ENCODE results near the gene AVPI1.
"Not testable (repeated sequence)": the region's sequence is repeated elsewhere in the genome, so short reads cannot be mapped to it uniquely, and the experiment has no call there.

Gene AVPI1

GRCh38 chr10:97642471-97643159 lies 44.4 kb downstream of the AVPI1 start:
- CTCF ChIA-PET; H3K4me3 ChIP-seq (ENCODE audit: control insufficient read depth in 1 of 7, extremely low read depth in 1 of 7, insufficient read depth in 4 of 7, low read depth in 2 of 7, low read length in 6 of 7); DNase-seq; H3K9me3 ChIP-seq (ENCODE audit: control extremely low read depth in 1 of 5, control insufficient read depth in 4 of 5, insufficient read depth in 2 of 5, low read depth in 1 of 5, low read length in 4 of 5); H3K27me3 ChIP-seq (replicated peaks in 2 of 5; ENCODE audit: control insufficient read depth in 4 of 5, insufficient read depth in 5 of 5, low read length in 4 of 5); H3K27ac ChIP-seq (ENCODE audit: insufficient read depth in 1 of 2, low read depth in 1 of 2, low read length in 2 of 2, poor library complexity in 1 of 2, severe bottlenecking in 2 of 2): not testable (repeated sequence)
- Histone ChIP-seq H3K4me1 (ENCODE audit: control extremely low read depth in 1 of 4, control insufficient read depth in 4 of 4, insufficient read depth in 4 of 4, low read length in 3 of 4) (peaks cover 0 to 17% (median 13%) of the 10 kb centered on the region in 4 experiments), H3K36me3 (ENCODE audit: control insufficient read depth in 4 of 4, insufficient read depth in 4 of 4, low read length in 3 of 4) (peaks cover 0 to 13% (median 3%) of the 10 kb centered on the region in 4 experiments)
- WGBS (ENCODE audit: insufficient coverage): 97% methylated on average over 10 of the region's 13 CpGs
- POLR2A ChIA-PET: interaction anchor here (0.7 kb wide), 1 partner anchor 48 kb away, joined by 4 read pairs; no protein-coding TSS in a partner anchor

GRCh38 chr10:97640868-97641811 lies 45.9 kb downstream of the AVPI1 start:
- Histone ChIP-seq H3K36me3 (ENCODE audit: control insufficient read depth in 4 of 4, insufficient read depth in 4 of 4, low read length in 3 of 4) (peaks cover 0 to 13% (median 3%) of the 10 kb centered on the region in 4 experiments), H3K4me3 (ENCODE audit: control insufficient read depth in 1 of 7, extremely low read depth in 1 of 7, insufficient read depth in 4 of 7, low read depth in 2 of 7, low read length in 6 of 7) (peak overlapping the region; percentile 59 to 91 (median 77)), H3K27ac (ENCODE audit: insufficient read depth in 1 of 2, low read depth in 1 of 2, low read length in 2 of 2, poor library complexity in 1 of 2, severe bottlenecking in 2 of 2) (peak overlapping the region in 1 of 2 experiments; percentile 61), H3K27me3 (replicated peaks in 2 of 5; ENCODE audit: control insufficient read depth in 4 of 5, insufficient read depth in 5 of 5, low read length in 4 of 5) (peaks cover 0 to 3% (median 0%) of the 10 kb centered on the region in 5 experiments), H3K4me1 (ENCODE audit: control extremely low read depth in 1 of 4, control insufficient read depth in 4 of 4, insufficient read depth in 4 of 4, low read length in 3 of 4) (peaks cover 0 to 19% (median 13%) of the 10 kb centered on the region in 4 experiments), H3K9me3 (ENCODE audit: control extremely low read depth in 1 of 5, control insufficient read depth in 4 of 5, insufficient read depth in 2 of 5, low read depth in 1 of 5, low read length in 4 of 5) (no peaks in the 10 kb centered on the region)
- peak; percentile 11 to 68 (median 59) for DNase-seq
- 3% methylated on average over 54 of the region's 67 CpGs for WGBS (ENCODE audit: insufficient coverage)
- ChIA-PET CTCF (interaction anchor here (0.9 to 1.5 kb wide), 2 partner anchors 38 to 46 kb away, joined by 3 to 5 read pairs; partner anchors contain the start of gene AVPI1), POLR2A (interaction anchor here (0.6 to 1.2 kb wide), 2 partner anchors 17 to 56 kb away, joined by 3 read pairs; no protein-coding TSS in a partner anchor)

- CTCF ChIA-PET: interaction anchor here (1.5 kb wide), 1 partner anchor 47 kb away, joined by 5 read pairs; the partner anchor contains the start of gene AVPI1
- WGBS (ENCODE audit: insufficient coverage): under 1% methylated on average over 51 of the region's 54 CpGs
- Histone ChIP-seq H3K4me1 (ENCODE audit: control extremely low read depth in 1 of 4, control insufficient read depth in 4 of 4, insufficient read depth in 4 of 4, low read length in 3 of 4) (peaks cover 0 to 19% (median 13%) of the 10 kb centered on the region in 4 experiments), H3K9me3 (ENCODE audit: control extremely low read depth in 1 of 5, control insufficient read depth in 4 of 5, insufficient read depth in 2 of 5, low read depth in 1 of 5, low read length in 4 of 5) (no peaks in the 10 kb centered on the region), H3K36me3 (ENCODE audit: control insufficient read depth in 4 of 4, insufficient read depth in 4 of 4, low read length in 3 of 4) (peaks cover 0 to 10% (median 2%) of the 10 kb centered on the region in 4 experiments), H3K27me3 (replicated peaks in 2 of 5; ENCODE audit: control insufficient read depth in 4 of 5, insufficient read depth in 5 of 5, low read length in 4 of 5) (peaks cover 0 to 3% (median 0%) of the 10 kb centered on the region in 5 experiments), H3K4me3 (ENCODE audit: control insufficient read depth in 1 of 7, extremely low read depth in 1 of 7, insufficient read depth in 4 of 7, low read depth in 2 of 7, low read length in 6 of 7) (peak within 1 kb of the TSS; percentile 59 to 91 (median 77)), H3K27ac (ENCODE audit: insufficient read depth in 1 of 2, low read depth in 1 of 2, low read length in 2 of 2, poor library complexity in 1 of 2, severe bottlenecking in 2 of 2) (peak within 1 kb of the TSS in 1 of 2 experiments; percentile 61)
- peak; percentile 99 to 100 (median 99) for DNase-seq
- POLR2A ChIA-PET: interaction anchor here (1.2 kb wide), 1 partner anchor 18 kb away, joined by 3 read pairs; no protein-coding TSS in a partner anchor
Measured at GRCh38 chr10:97640174-97640867, 46.7 kb downstream of the AVPI1 start, which contains the start of gene PI4K2A. PI4K2A (plus strand) TSS chr10:97640671; CDS start chr10:97640743, 72 bp downstream.

GRCh38 chr10:97639090-97639489 lies 48.0 kb downstream of the AVPI1 start:
- H3K4me3 ChIP-seq (ENCODE audit: control insufficient read depth in 1 of 7, extremely low read depth in 1 of 7, insufficient read depth in 4 of 7, low read depth in 2 of 7, low read length in 6 of 7); H3K36me3 ChIP-seq (ENCODE audit: control insufficient read depth in 4 of 4, insufficient read depth in 4 of 4, low read length in 3 of 4); H3K27me3 ChIP-seq (replicated peaks in 2 of 5; ENCODE audit: control insufficient read depth in 4 of 5, insufficient read depth in 5 of 5, low read length in 4 of 5); POLR2A ChIA-PET; H3K9me3 ChIP-seq (ENCODE audit: control extremely low read depth in 1 of 5, control insufficient read depth in 4 of 5, insufficient read depth in 2 of 5, low read depth in 1 of 5, low read length in 4 of 5); DNase-seq; H3K27ac ChIP-seq (ENCODE audit: insufficient read depth in 1 of 2, low read depth in 1 of 2, low read length in 2 of 2, poor library complexity in 1 of 2, severe bottlenecking in 2 of 2): not testable (repeated sequence)
- peaks cover 0 to 19% (median 13%) of the 10 kb centered on the region in 4 experiments for H3K4me1 ChIP-seq (ENCODE audit: control extremely low read depth in 1 of 4, control insufficient read depth in 4 of 4, insufficient read depth in 4 of 4, low read length in 3 of 4)
- CTCF ChIA-PET: interaction anchor here (0.6 to 1.3 kb wide), 2 partner anchors 38 to 240 kb away, joined by 3 read pairs; no protein-coding TSS in a partner anchor
- WGBS (ENCODE audit: insufficient coverage): no CpG with 5 or more reads among the region's 3 CpGs

GRCh38 chr10:97635577-97635976 lies 51.5 kb downstream of the AVPI1 start:
- ChIA-PET CTCF (no interaction called here), POLR2A (no interaction called here)
- Histone ChIP-seq H3K27ac (ENCODE audit: insufficient read depth in 1 of 2, low read depth in 1 of 2, low read length in 2 of 2, poor library complexity in 1 of 2, severe bottlenecking in 2 of 2) (no peak overlapping the region), H3K4me3 (ENCODE audit: control insufficient read depth in 1 of 7, extremely low read depth in 1 of 7, insufficient read depth in 4 of 7, low read depth in 2 of 7, low read length in 6 of 7) (no peak overlapping the region), H3K27me3 (replicated peaks in 2 of 5; ENCODE audit: control insufficient read depth in 4 of 5, insufficient read depth in 5 of 5, low read length in 4 of 5) (no peaks in the 10 kb centered on the region), H3K36me3 (ENCODE audit: control insufficient read depth in 4 of 4, insufficient read depth in 4 of 4, low read length in 3 of 4) (no peaks in the 10 kb centered on the region), H3K9me3 (ENCODE audit: control extremely low read depth in 1 of 5, control insufficient read depth in 4 of 5, insufficient read depth in 2 of 5, low read depth in 1 of 5, low read length in 4 of 5) (no peaks in the 10 kb centered on the region), H3K4me1 (ENCODE audit: control extremely low read depth in 1 of 4, control insufficient read depth in 4 of 4, insufficient read depth in 4 of 4, low read length in 3 of 4) (peaks cover 0 to 17% (median 11%) of the 10 kb centered on the region in 4 experiments)
- WGBS (ENCODE audit: insufficient coverage): no CpG with 5 or more reads among the region's 1 CpG
- DNase-seq: no peak

- Histone ChIP-seq H3K4me1 (ENCODE audit: control extremely low read depth in 1 of 4, control insufficient read depth in 4 of 4, insufficient read depth in 4 of 4, low read length in 3 of 4) (peaks cover 0 to 14% (median 9%) of the 10 kb centered on the region in 4 experiments), H3K36me3 (ENCODE audit: control insufficient read depth in 4 of 4, insufficient read depth in 4 of 4, low read length in 3 of 4) (no peaks in the 10 kb centered on the region), H3K27me3 (replicated peaks in 2 of 5; ENCODE audit: control insufficient read depth in 4 of 5, insufficient read depth in 5 of 5, low read length in 4 of 5) (no peaks in the 10 kb centered on the region), H3K4me3 (ENCODE audit: control insufficient read depth in 1 of 7, extremely low read depth in 1 of 7, insufficient read depth in 4 of 7, low read depth in 2 of 7, low read length in 6 of 7) (peak overlapping the region in 6 of 7 experiments; percentile 80 to 94 (median 86)), H3K9me3 (ENCODE audit: control extremely low read depth in 1 of 5, control insufficient read depth in 4 of 5, insufficient read depth in 2 of 5, low read depth in 1 of 5, low read length in 4 of 5) (no peaks in the 10 kb centered on the region), H3K27ac (ENCODE audit: insufficient read depth in 1 of 2, low read depth in 1 of 2, low read length in 2 of 2, poor library complexity in 1 of 2, severe bottlenecking in 2 of 2) (peak overlapping the region in 1 of 2 experiments; percentile 54)
- 94% methylated on average over 7 of the region's 8 CpGs for WGBS (ENCODE audit: insufficient coverage)
- POLR2A ChIA-PET: no interaction called here
- CTCF ChIA-PET: interaction anchor here (1.3 kb wide), 1 partner anchor 10 kb away, joined by 3 read pairs; no protein-coding TSS in a partner anchor
- peak; percentile 12 to 49 (median 44) for DNase-seq
Measured at GRCh38 chr10:97633921-97634320, 53.1 kb downstream of the AVPI1 start.

All from common myeloid progenitor, CD34-positive (primary cell).